GM18498 (cell line): ENCODE measurements around the gene UCN.
"Not testable (repeated sequence)": the region's sequence is repeated elsewhere in the genome, so short reads cannot be mapped to it uniquely, and the experiment has no call there.

Experiments
- ATAC-seq: cut with Tn5 transposase; IDR thresholded peaks from one replicate; pipeline ENCODE4 v1.9.1; 2021; ENCODE audit warnings: mild to moderate bottlenecking, moderate library complexity; ENCODE audit not compliant: unreplicated experiment

UCN gene

GRCh38 chr2:27308359-27308881, at the start of gene UCN:
Gene UCN, minus strand, starts transcription at chr2:27308445. Its CDS starts 550 bp downstream, at chr2:27307895.
- ATAC-seq, result no peak

GRCh38 chr2:27356382-27357181, 48.3 kb upstream of the UCN start, which contains the start of gene GTF3C2:
Gene GTF3C2, minus strand, starts transcription at chr2:27356764. Its CDS starts 13,210 bp downstream, at chr2:27343554.
- peak; percentile 90 for ATAC-seq

- ATAC-seq, result peak; percentile 40
Observed at GRCh38 chr2:27356056-27356381, 47.8 kb upstream of the UCN start.

- no peak for ATAC-seq
Observed at GRCh38 chr2:27354597-27354927, 46.3 kb upstream of the UCN start.

GRCh38 chr2:27353762-27354596, 45.7 kb upstream of the UCN start:
- ATAC-seq, result no peak

- ATAC-seq, result not testable (repeated sequence)
Observed at GRCh38 chr2:27353386-27353761, 45.1 kb upstream of the UCN start.

GRCh38 chr2:27351802-27352598, 43.8 kb upstream of the UCN start:
- ATAC-seq, result no peak

- no peak for ATAC-seq
Observed at GRCh38 chr2:27350106-27350693, 42.0 kb upstream of the UCN start.

- ATAC-seq, result no peak
Observed at GRCh38 chr2:27347641-27348040, 39.4 kb upstream of the UCN start.

GRCh38 chr2:27336173-27336572, 27.9 kb upstream of the UCN start:
- no peak for ATAC-seq

- ATAC-seq, result no peak
Observed at GRCh38 chr2:27335311-27335710, 27.1 kb upstream of the UCN start.

- ATAC-seq, result no peak
Observed at GRCh38 chr2:27324720-27325119, 16.5 kb upstream of the UCN start.

GRCh38 chr2:27323596-27324285, 15.5 kb upstream of the UCN start:
- ATAC-seq, result no peak

GRCh38 chr2:27322766-27323595, 14.7 kb upstream of the UCN start, which contains the start of gene MPV17:
Gene MPV17, minus strand, starts transcription at chr2:27323097. Its CDS starts 580 bp downstream, at chr2:27322517.
- ATAC-seq, result peak; percentile 90

- ATAC-seq, result peak; percentile 30
Observed at GRCh38 chr2:27322301-27322765, 14.1 kb upstream of the UCN start.

GRCh38 chr2:27320958-27321543, 12.8 kb upstream of the UCN start:
- no peak for ATAC-seq

- not testable (repeated sequence) for ATAC-seq
Observed at GRCh38 chr2:27319839-27320238, 11.6 kb upstream of the UCN start.

- no peak for ATAC-seq
Observed at GRCh38 chr2:27316655-27317412, 8.6 kb upstream of the UCN start.
